ENCODE measurements around the gene BIRC2. TPM values are rescaled to one million over a fixed set of nuclear protein-coding genes. Genes with fewer than 3 reads are reported as not detected.

The BIRC2 gene
- total and polyA plus RNA-seq, 9 of the 15 experiments (the other 6 are each of a cell fraction or from before 2014, with no cell fraction given), result 14.3 to 45.9 (median 20.7) TPM

DNA sequence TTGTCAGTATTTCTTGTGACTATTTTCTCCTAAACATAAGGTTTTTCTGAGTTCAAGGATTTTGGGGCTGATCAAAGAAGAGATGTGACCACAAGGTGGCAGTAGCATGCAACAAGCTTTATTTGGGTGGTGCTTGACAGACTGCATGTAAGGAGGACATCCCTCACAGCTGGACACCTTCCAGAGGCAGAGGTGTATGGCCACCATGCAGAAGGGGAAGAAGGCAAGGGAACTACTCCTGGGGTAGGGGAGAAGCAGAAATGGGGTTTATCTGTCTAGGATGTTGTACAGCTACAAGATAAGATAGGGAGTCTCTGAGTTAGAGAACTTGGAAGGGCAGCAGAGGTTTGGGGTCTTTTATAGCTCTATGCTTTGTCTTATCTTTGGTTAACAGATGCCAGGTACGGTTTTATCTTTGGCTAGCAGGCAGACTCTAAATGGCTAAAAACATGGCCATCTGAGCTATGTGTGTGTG lies 5.1 kb upstream of the BIRC2 start (continued):
- TF ChIP-seq, protein P1, sequence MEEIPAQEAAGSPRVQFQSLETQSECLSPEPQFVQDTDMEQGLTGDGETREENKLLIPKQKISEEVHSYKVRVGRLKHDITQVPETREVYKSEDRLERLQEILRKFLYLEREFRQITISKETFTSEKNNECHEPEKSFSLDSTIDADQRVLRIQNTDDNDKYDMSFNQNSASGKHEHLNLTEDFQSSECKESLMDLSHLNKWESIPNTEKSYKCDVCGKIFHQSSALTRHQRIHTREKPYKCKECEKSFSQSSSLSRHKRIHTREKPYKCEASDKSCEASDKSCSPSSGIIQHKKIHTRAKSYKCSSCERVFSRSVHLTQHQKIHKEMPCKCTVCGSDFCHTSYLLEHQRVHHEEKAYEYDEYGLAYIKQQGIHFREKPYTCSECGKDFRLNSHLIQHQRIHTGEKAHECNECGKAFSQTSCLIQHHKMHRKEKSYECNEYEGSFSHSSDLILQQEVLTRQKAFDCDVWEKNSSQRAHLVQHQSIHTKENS (CRISPR knock-in tag; IDR thresholded peaks at IDR 0.05), result no peak
- TF ChIP-seq ETV5 (CRISPR knock-in tag; IDR thresholded peaks at IDR 0.05; ENCODE audit: low read depth), result peak; percentile 43; the same call in 1 of the 2 replicates
- no peak for TF ChIP-seq ZFP36 (IDR thresholded peaks at IDR 0.05; ENCODE audit: low read depth, low read length, partially characterized antibody)
- TF ChIP-seq MTA3 (IDR thresholded peaks at IDR 0.05; ENCODE audit: borderline replicate concordance), result peak; percentile 92
- TF ChIP-seq ZNF79 (CRISPR knock-in tag; IDR thresholded peaks at IDR 0.05; ENCODE audit: low read depth), result no peak
- TF ChIP-seq, protein P2, sequence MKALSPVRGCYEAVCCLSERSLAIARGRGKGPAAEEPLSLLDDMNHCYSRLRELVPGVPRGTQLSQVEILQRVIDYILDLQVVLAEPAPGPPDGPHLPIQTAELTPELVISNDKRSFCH (CRISPR knock-in tag; IDR thresholded peaks at IDR 0.05), result no peak
- TF ChIP-seq, protein P2 (tag; IDR thresholded peaks at IDR 0.05), result peak; percentile 80
- no peak for TF ChIP-seq C11orf30 (IDR thresholded peaks at IDR 0.05; ENCODE audit: low read depth)
- TF ChIP-seq ERF (CRISPR knock-in tag; IDR thresholded peaks at IDR 0.05), result no peak
- TF ChIP-seq YBX1 (IDR thresholded peaks at IDR 0.05), result no peak
- no peak; the same call in 1 of the 2 replicates for TF ChIP-seq MXI1 (IDR thresholded peaks at IDR 0.05; ENCODE audit: low read depth, low read length)
- no peak for TF ChIP-seq ZNF431 (CRISPR knock-in tag; IDR thresholded peaks at IDR 0.05)
- peak; percentile 94 for TF ChIP-seq CCNT2 (IDR thresholded peaks at IDR 0.05; ENCODE audit: borderline replicate concordance, extremely low read depth, insufficient read length, low read depth, low read length)
- no peak for TF ChIP-seq CCAR2 (IDR thresholded peaks at IDR 0.05; ENCODE audit: low read depth, low read length)
- no peak for TF ChIP-seq NFXL1 (CRISPR knock-in tag; IDR thresholded peaks at IDR 0.05)
- no peak for TF ChIP-seq MTF1 (CRISPR knock-in tag; IDR thresholded peaks at IDR 0.05; ENCODE audit: borderline replicate concordance)
- TF ChIP-seq ZKSCAN3 (CRISPR knock-in tag; IDR thresholded peaks at IDR 0.05), result no peak
- TF ChIP-seq HLTF (IDR thresholded peaks at IDR 0.05), result peak; percentile 96
- TF ChIP-seq SMAD2 (IDR thresholded peaks at IDR 0.05; ENCODE audit: low read depth, low read length), result no peak
- no peak for TF ChIP-seq KLF13 (tag; IDR thresholded peaks at IDR 0.05; ENCODE audit: borderline replicate concordance, low read depth)
- TF ChIP-seq PYGO2 (tag; IDR thresholded peaks at IDR 0.05), result peak; percentile 92
- no peak for TF ChIP-seq CEBPZ (IDR thresholded peaks at IDR 0.05; ENCODE audit: borderline replicate concordance, low read depth, low read length)
- peak; percentile 44; the same call in 1 of the 2 replicates for TF ChIP-seq TCFL5 (CRISPR knock-in tag; conservative IDR thresholded peaks at IDR 0.05)
- TF ChIP-seq, protein P3, sequence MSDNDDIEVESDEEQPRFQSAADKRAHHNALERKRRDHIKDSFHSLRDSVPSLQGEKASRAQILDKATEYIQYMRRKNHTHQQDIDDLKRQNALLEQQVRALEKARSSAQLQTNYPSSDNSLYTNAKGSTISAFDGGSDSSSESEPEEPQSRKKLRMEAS (CRISPR knock-in tag; IDR thresholded peaks at IDR 0.05), result peak; percentile 53; the same call in 1 of the 2 replicates
- TF ChIP-seq ESRRB (CRISPR knock-in tag; IDR thresholded peaks at IDR 0.05; ENCODE audit: borderline replicate concordance), result no peak
- TF ChIP-seq ZNF12 (CRISPR knock-in tag; IDR thresholded peaks at IDR 0.05), result no peak

Data from K562 (cell line).